OCI-LY7 (cell line): Measurements from ENCODE around the gene OVCH2. TPM values are rescaled to one million over a fixed set of nuclear protein-coding genes. Genes with fewer than 3 reads are reported as not detected.

Experiments
- BruUV-seq: library from RNA; stranded (reverse); fragments of 400-500 nt; replicated peaks from 2 replicates; lab custom pipeline; 2021; lab: Mats Ljungman, UMichigan
- CTCF ChIA-PET: fragments of 300-600 bp; sonication (Branson Sonifier 250); formaldehyde crosslinking; loops from one replicate; lab custom pipeline; 2022; ENCODE audit warnings: antibody characterized with exemption; ENCODE audit not compliant: unreplicated experiment; lab: Charles Lee
- POLR2A ChIA-PET: fragments of 300-600 bp; sonication (Branson Sonifier 250); formaldehyde crosslinking; loops from one replicate; lab custom pipeline; 2022; ENCODE audit warnings: antibody characterized with exemption; lab: Charles Lee
- DNase-seq: peaks from one replicate; pipeline ENCODE4 v3.0.0-alpha.2; 2015; ENCODE audit warnings: low spot score
- H2AFZ ChIP-seq: fragments of 200-600 bp; sonication (generic), shearing (Covaris generic); 2 replicates; pipeline ENCODE4 v1.6.1; 2014; ENCODE audit warnings: mild to moderate bottlenecking, antibody characterized with exemption, low read length, moderate library complexity
- H3K27ac ChIP-seq: fragments of 200-600 bp; sonication (generic); 2 replicates; pipeline ENCODE4 v1.5.1; 2014; ENCODE audit warnings: mixed run types, low read depth, mild to moderate bottlenecking, moderate library complexity, low read length, inconsistent platforms; ENCODE audit not compliant: poor library complexity, severe bottlenecking
- H3K36me3 ChIP-seq: fragments of 200-600 bp; sonication (generic); 2 replicates; pipeline ENCODE4 v1.6.1; 2014; ENCODE audit warnings: mild to moderate bottlenecking, antibody characterized with exemption, low read length, moderate library complexity, mixed read lengths; ENCODE audit not compliant: insufficient read depth
- H3K4me1 ChIP-seq: fragments of 200-600 bp; sonication (generic); 2 replicates; pipeline ENCODE4 v1.5.1; 2014; ENCODE audit warnings: mild to moderate bottlenecking, low read length; ENCODE audit not compliant: insufficient read depth, poor library complexity, severe bottlenecking
- H3K4me2 ChIP-seq: fragments of 200-600 bp; sonication (generic); 2 replicates; pipeline ENCODE4 v1.6.1; 2014; ENCODE audit warnings: mild to moderate bottlenecking, low read length
- H3K4me3 ChIP-seq: fragments of 200-600 bp; sonication (generic); 2 replicates; pipeline ENCODE4 v1.5.1; 2014; ENCODE audit warnings: mild to moderate bottlenecking, low read depth, low read length; ENCODE audit not compliant: poor library complexity, severe bottlenecking
- H3K79me2 ChIP-seq: fragments of 200-600 bp; sonication (generic); 2 replicates; pipeline ENCODE4 v1.6.1; 2016; ENCODE audit warnings: low read depth, mild to moderate bottlenecking, low read length, moderate library complexity, mixed read lengths; ENCODE audit not compliant: insufficient read depth
- H3K9me2 ChIP-seq: fragments of 200-600 bp; sonication (generic); 2 replicates; pipeline ENCODE4 v1.6.1; 2016; ENCODE audit warnings: mild to moderate bottlenecking, low read length, mixed read lengths; ENCODE audit not compliant: insufficient read depth
- H3K9me3 ChIP-seq: fragments of 200-600 bp; sonication (generic); 2 replicates; pipeline ENCODE4 v1.6.1; 2014; ENCODE audit warnings: mild to moderate bottlenecking, mixed run types, low read length, mixed read lengths
- H4K20me1 ChIP-seq: fragments of 200-600 bp; sonication (generic); 2 replicates; pipeline ENCODE4 v1.6.1; 2014; ENCODE audit warnings: mild to moderate bottlenecking, antibody characterized with exemption, low read length, moderate library complexity, mixed read lengths; ENCODE audit not compliant: insufficient read depth
- CTCF ChIP-seq: fragments of 200-600 bp; sonication (generic); conservative IDR thresholded peaks from 2 replicates; pipeline ENCODE4 v1.5.1; 2014; ENCODE audit warnings: mild to moderate bottlenecking, antibody characterized with exemption, low read length, moderate library complexity, mixed read lengths
- EZH2phosphoT487 ChIP-seq: fragments of 200-600 bp; sonication (generic); IDR thresholded peaks from 2 replicates; pipeline ENCODE4 v1.6.1; 2018; ENCODE audit warnings: low read depth, borderline replicate concordance, mild to moderate bottlenecking, mixed run types, antibody characterized with exemption, low read length, moderate library complexity, mixed read lengths
- intact Hi-C: fragments of 100-400 bp; cut with micrococcal nuclease; formaldehyde crosslinking; loops from one replicate; pipeline ENCODE4 v1.10.0; 2022; ENCODE audit not compliant: unreplicated experiment
- total RNA-seq, 2 experiments: library from RNA; depleted of rRNA in 1 of 2; stranded (reverse); fragments of >200 nt in 1 of 2; shearing (Covaris generic) in 1 of 2; gene quantifications; 2 replicates each; pipeline ENCODE4 v1.2.3, GENCODE V29; 2014 to 2022

Gene OVCH2
- total RNA-seq, 2 experiments from 2014 or later = not detected

- POLR2A ChIA-PET = no interaction called here
- no TSS peak for BruUV-seq
Measured at GRCh38 chr11:7667460-7667859, 38.8 kb downstream of the OVCH2 start.

GRCh38 chr11:7666292-7666866 is 39.9 kb downstream of the OVCH2 start:
- Histone ChIP-seq H3K4me1 (no peaks in the 10 kb centered on the region), H4K20me1 (no peaks in the 10 kb centered on the region), H3K9me2 (no peaks in the 10 kb centered on the region), H3K36me3 (peaks cover 50% of the 10 kb centered on the region), H3K4me3 (no peak overlapping the region), H3K4me2 (no peak overlapping the region), H3K79me2 (no peaks in the 10 kb centered on the region), H3K27ac (no peak overlapping the region), H3K9me3 (no peaks in the 10 kb centered on the region), H2AFZ (no peak overlapping the region)
- intact Hi-C loops = loop anchor here (5.0 kb wide), 1 partner anchor 224 kb away; no protein-coding TSS in a partner anchor
- BruUV-seq = no TSS peak
- no peak for DNase-seq
- ChIA-PET CTCF (no interaction called here), POLR2A (no interaction called here)
- TF ChIP-seq CTCF = no peak
- TF ChIP-seq EZH2phosphoT487 = no peak

More at GRCh38 chr11:7667460-7667859, 38.8 kb downstream of the OVCH2 start:
- H3K4me3 ChIP-seq = no peak overlapping the region
- no peaks in the 10 kb centered on the region for H3K9me3 ChIP-seq
- no peaks in the 10 kb centered on the region for H3K9me2 ChIP-seq
- no peaks in the 10 kb centered on the region for H3K79me2 ChIP-seq
- DNase-seq = no peak
- H4K20me1 ChIP-seq = no peaks in the 10 kb centered on the region
- H3K4me2 ChIP-seq = no peak overlapping the region
- peaks cover 50% of the 10 kb centered on the region for H3K36me3 ChIP-seq
- CTCF ChIA-PET = no interaction called here
- H3K4me1 ChIP-seq = no peaks in the 10 kb centered on the region
- no peak overlapping the region for H3K27ac ChIP-seq
- no peak overlapping the region for H2AFZ ChIP-seq
- TF ChIP-seq CTCF (no peak), EZH2phosphoT487 (no peak)
- intact Hi-C loops = loop anchor here (5.0 kb wide), 1 partner anchor 225 kb away; no protein-coding TSS in a partner anchor
